Measurements from ENCODE around the gene RUNX1. TPM values are rescaled to one million over a fixed set of nuclear protein-coding genes. Genes with fewer than 3 reads are reported as not detected.

RUNX1 gene
- polyA plus RNA-seq, 1 of the 3 experiments (the other 2 are of a cell fraction) = 17.1 TPM

- Histone ChIP-seq H3K4me1 (ENCODE audit: control insufficient read depth in 1 of 2, insufficient read depth in 2 of 2, low read depth in 1 of 2, low read length in 1 of 2) (no peaks in the 10 kb centered on the region; a peak in 1 of 4 replicates), H3K36me3 (replicated peaks in 1 of 2; ENCODE audit: control insufficient read depth in 1 of 2, insufficient read depth in 2 of 2, low read length in 1 of 2) (no peaks in the 10 kb centered on the region), H2AFZ (ENCODE audit: low read depth) (no peak overlapping the region), H3K27me3 (ENCODE audit: insufficient read depth) (no peaks in the 10 kb centered on the region), H3K27ac (ENCODE audit: low read depth in 2 of 2, low read length in 1 of 2) (no peak overlapping the region), H4K20me1 (ENCODE audit: insufficient read depth) (no peaks in the 10 kb centered on the region), H3K79me2 (ENCODE audit: insufficient read depth) (no peaks in the 10 kb centered on the region; the same call in 1 of the 2 replicates), H3K9me2 (no peaks in the 10 kb centered on the region), H3K4me2 (no peak overlapping the region), H3K4me3 (ENCODE audit: low read depth in 2 of 2, low read length in 1 of 2) (no peak overlapping the region), H3K9ac (no peak overlapping the region), H3F3A (replicated peaks; ENCODE audit: insufficient read depth) (no peaks in the 10 kb centered on the region), H3K9me3 (no peaks in the 10 kb centered on the region)
- CTCF ChIA-PET = no interaction called here
- WGBS (ENCODE audit: low lambda C conversion rate) = 75% methylated on average over 11 of the region's 11 CpGs
- POLR2A ChIA-PET = no interaction called here
- no peak for DNase-seq
- TF ChIP-seq TCF12 (IDR thresholded peaks at IDR 0.05) = no peak
Measured at GRCh38 chr21:35036465-35037383, 12.4 kb downstream of the RUNX1 start.

GRCh38 chr21:35035581-35035980, 13.5 kb downstream of the RUNX1 start:
- no peaks in the 10 kb centered on the region for H3K27me3 ChIP-seq (ENCODE audit: insufficient read depth)
- H3F3A ChIP-seq (replicated peaks; ENCODE audit: insufficient read depth) = no peaks in the 10 kb centered on the region
- no peaks in the 10 kb centered on the region for H4K20me1 ChIP-seq (ENCODE audit: insufficient read depth)
- TF ChIP-seq NFIC (IDR thresholded peaks at IDR 0.05; ENCODE audit: borderline replicate concordance) = no peak
- TF ChIP-seq ZBTB33 (IDR thresholded peaks at IDR 0.05; ENCODE audit: borderline replicate concordance, low read depth) = no peak
- no peak for TF ChIP-seq GATA2 (CRISPR knock-in tag; IDR thresholded peaks at IDR 0.05)
- TF ChIP-seq POLR2AphosphoS5 (IDR thresholded peaks at IDR 0.05; ENCODE audit: low read depth, low read length) = no peak
- TF ChIP-seq RXRA (IDR thresholded peaks at IDR 0.05; ENCODE audit: borderline replicate concordance, low read depth) = no peak
- ChIA-PET POLR2A (no interaction called here), CTCF (no interaction called here)
- H3K36me3 ChIP-seq (replicated peaks in 1 of 2; ENCODE audit: control insufficient read depth in 1 of 2, insufficient read depth in 2 of 2, low read length in 1 of 2) = no peaks in the 10 kb centered on the region
- no peaks in the 10 kb centered on the region; the same call in 1 of the 2 replicates for H3K79me2 ChIP-seq (ENCODE audit: insufficient read depth)
- H3K27ac ChIP-seq (ENCODE audit: low read depth in 2 of 2, low read length in 1 of 2) = no peak overlapping the region
- no peaks in the 10 kb centered on the region for H3K9me3 ChIP-seq
- WGBS (ENCODE audit: low lambda C conversion rate) = 91% methylated on average over 2 of the region's 8 CpGs
- H3K4me3 ChIP-seq (ENCODE audit: low read depth in 2 of 2, low read length in 1 of 2) = no peak overlapping the region
- no peaks in the 10 kb centered on the region for H3K9me2 ChIP-seq
- no peaks in the 10 kb centered on the region; a peak in 1 of 4 replicates for H3K4me1 ChIP-seq (ENCODE audit: control insufficient read depth in 1 of 2, insufficient read depth in 2 of 2, low read depth in 1 of 2, low read length in 1 of 2)
- no peak overlapping the region for H3K4me2 ChIP-seq
- no peak overlapping the region for H2AFZ ChIP-seq (ENCODE audit: low read depth)
- no peak for DNase-seq
- H3K9ac ChIP-seq = no peak overlapping the region

- ChIA-PET CTCF (no interaction called here), POLR2A (no interaction called here)
- no peaks in the 10 kb centered on the region; the same call in 1 of the 2 replicates for H3K79me2 ChIP-seq (ENCODE audit: insufficient read depth)
- no peaks in the 10 kb centered on the region for H3F3A ChIP-seq (replicated peaks; ENCODE audit: insufficient read depth)
- no peak overlapping the region for H3K4me3 ChIP-seq (ENCODE audit: low read depth in 2 of 2, low read length in 1 of 2)
- no peaks in the 10 kb centered on the region; a peak in 1 of 4 replicates for H3K4me1 ChIP-seq (ENCODE audit: control insufficient read depth in 1 of 2, insufficient read depth in 2 of 2, low read depth in 1 of 2, low read length in 1 of 2)
- DNase-seq = no peak
- TF ChIP-seq EP300 (IDR thresholded peaks at IDR 0.05; ENCODE audit: borderline replicate concordance in 1 of 2, low read depth in 1 of 2, low read length in 1 of 2) (no peak), ELF1 (IDR thresholded peaks at IDR 0.05) (no peak), TEAD4 (IDR thresholded peaks at IDR 0.05; ENCODE audit: borderline replicate concordance, insufficient read depth) (no peak), SMC3 (IDR thresholded peaks at IDR 0.05; ENCODE audit: low read depth, low read length) (no peak), FOXJ3 (CRISPR knock-in tag; IDR thresholded peaks at IDR 0.05) (no peak), CTCF (IDR thresholded peaks at IDR 0.05) (no peak), NFIC (IDR thresholded peaks at IDR 0.05; ENCODE audit: borderline replicate concordance) (no peak), RAD21 (IDR thresholded peaks at IDR 0.05; ENCODE audit: low read length) (no peak), GATA2 (CRISPR knock-in tag; IDR thresholded peaks at IDR 0.05) (no peak)
- no peaks in the 10 kb centered on the region for H4K20me1 ChIP-seq (ENCODE audit: insufficient read depth)
- no peaks in the 10 kb centered on the region for H3K9me3 ChIP-seq
- H3K9ac ChIP-seq = no peak overlapping the region
- no peak overlapping the region for H3K27ac ChIP-seq (ENCODE audit: low read depth in 2 of 2, low read length in 1 of 2)
- 90% methylated on average over 8 of the region's 8 CpGs for whole genome bisulfite sequencing (ENCODE audit: low lambda C conversion rate)
- no peak overlapping the region for H3K4me2 ChIP-seq
- H3K36me3 ChIP-seq (replicated peaks in 1 of 2; ENCODE audit: control insufficient read depth in 1 of 2, insufficient read depth in 2 of 2, low read length in 1 of 2) = no peaks in the 10 kb centered on the region
- no peaks in the 10 kb centered on the region for H3K9me2 ChIP-seq
- no peaks in the 10 kb centered on the region for H3K27me3 ChIP-seq (ENCODE audit: insufficient read depth)
- no peak overlapping the region for H2AFZ ChIP-seq (ENCODE audit: low read depth)
Measured at GRCh38 chr21:35035116-35035515, 14.0 kb downstream of the RUNX1 start.
